Chondrocyte (in vitro differentiated cells): ENCODE data around the gene LRRC40. TPM values are rescaled to one million over a fixed set of nuclear protein-coding genes. Genes with fewer than 3 reads are reported as not detected.

ENCODE experiments used
- DNase-seq: peaks from one replicate; pipeline ENCODE4 v3.0.0; 2021; ENCODE audit warnings: mixed read lengths, low spot score
- H3K27ac Mint-ChIP-seq: one replicate; pipeline ENCODE4 v1.8.0; 2021; ENCODE audit warnings: mild to moderate bottlenecking, moderate library complexity, mixed read lengths; ENCODE audit not compliant: unreplicated experiment
- H3K27me3 Mint-ChIP-seq: 2 replicates; pipeline ENCODE4 v1.8.0; 2021; ENCODE audit warnings: low read depth, mixed read lengths
- H3K36me3 Mint-ChIP-seq: 2 replicates; pipeline ENCODE4 v1.8.0; 2021; ENCODE audit warnings: low read depth, mixed read lengths
- H3K4me1 Mint-ChIP-seq: 2 replicates; pipeline ENCODE4 v1.8.0; 2021; ENCODE audit warnings: low read depth, mild to moderate bottlenecking, mixed read lengths
- H3K4me3 Mint-ChIP-seq: one replicate; pipeline ENCODE4 v1.8.0; 2021; ENCODE audit warnings: mild to moderate bottlenecking, moderate library complexity, mixed read lengths; ENCODE audit not compliant: unreplicated experiment
- H3K9me3 Mint-ChIP-seq: 2 replicates; pipeline ENCODE4 v1.8.0; 2021; ENCODE audit warnings: low read depth, mixed read lengths
- total RNA-seq: library from RNA; stranded (reverse); gene quantifications from 3 replicates; pipeline ENCODE4 v1.2.1, GENCODE V29; 2021
- TF ChIP-seq, protein P1 (sequence below): fragments of 200-600 bp; sonication (generic); IDR thresholded peaks from 2 replicates; pipeline ENCODE4 v1.5.0; 2021; ENCODE audit warnings: antibody characterized with exemption, mild to moderate bottlenecking, moderate library complexity

LRRC40 gene
- total RNA-seq, 1 donor from 2014 or later: 15.7 TPM

DNA sequence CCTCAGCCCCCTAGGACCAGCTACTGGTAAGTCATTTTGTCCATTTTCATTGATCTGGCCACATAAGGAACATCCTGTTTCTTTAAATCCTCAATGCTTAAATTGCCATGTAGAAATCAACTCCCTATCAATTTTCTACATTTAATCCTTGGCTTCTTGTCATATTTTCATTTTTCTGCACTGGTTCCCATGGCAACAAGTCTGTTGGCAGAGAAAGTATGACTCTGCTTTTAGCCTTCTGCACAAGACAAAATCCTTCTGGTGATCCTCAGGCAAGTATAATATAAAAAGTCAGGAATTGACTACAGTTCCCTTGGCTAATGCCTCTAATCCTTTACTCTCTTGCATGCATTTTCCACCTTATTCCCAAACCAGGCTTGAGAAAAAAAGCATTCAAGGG lies 65.0 kb downstream of the LRRC40 start:
- Mint-ChIP-seq H3K27me3 (no peaks in the 10 kb centered on the region), H3K4me3 (no peak overlapping the region), H3K9me3 (no peaks in the 10 kb centered on the region), H3K36me3 (no peaks in the 10 kb centered on the region), H3K4me1 (peaks cover 24% of the 10 kb centered on the region), H3K27ac (peak overlapping the region; percentile 20)
- TF ChIP-seq, protein P1, sequence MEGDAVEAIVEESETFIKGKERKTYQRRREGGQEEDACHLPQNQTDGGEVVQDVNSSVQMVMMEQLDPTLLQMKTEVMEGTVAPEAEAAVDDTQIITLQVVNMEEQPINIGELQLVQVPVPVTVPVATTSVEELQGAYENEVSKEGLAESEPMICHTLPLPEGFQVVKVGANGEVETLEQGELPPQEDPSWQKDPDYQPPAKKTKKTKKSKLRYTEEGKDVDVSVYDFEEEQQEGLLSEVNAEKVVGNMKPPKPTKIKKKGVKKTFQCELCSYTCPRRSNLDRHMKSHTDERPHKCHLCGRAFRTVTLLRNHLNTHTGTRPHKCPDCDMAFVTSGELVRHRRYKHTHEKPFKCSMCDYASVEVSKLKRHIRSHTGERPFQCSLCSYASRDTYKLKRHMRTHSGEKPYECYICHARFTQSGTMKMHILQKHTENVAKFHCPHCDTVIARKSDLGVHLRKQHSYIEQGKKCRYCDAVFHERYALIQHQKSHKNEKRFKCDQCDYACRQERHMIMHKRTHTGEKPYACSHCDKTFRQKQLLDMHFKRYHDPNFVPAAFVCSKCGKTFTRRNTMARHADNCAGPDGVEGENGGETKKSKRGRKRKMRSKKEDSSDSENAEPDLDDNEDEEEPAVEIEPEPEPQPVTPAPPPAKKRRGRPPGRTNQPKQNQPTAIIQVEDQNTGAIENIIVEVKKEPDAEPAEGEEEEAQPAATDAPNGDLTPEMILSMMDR: no peak
- DNase-seq: no peak

DNA sequence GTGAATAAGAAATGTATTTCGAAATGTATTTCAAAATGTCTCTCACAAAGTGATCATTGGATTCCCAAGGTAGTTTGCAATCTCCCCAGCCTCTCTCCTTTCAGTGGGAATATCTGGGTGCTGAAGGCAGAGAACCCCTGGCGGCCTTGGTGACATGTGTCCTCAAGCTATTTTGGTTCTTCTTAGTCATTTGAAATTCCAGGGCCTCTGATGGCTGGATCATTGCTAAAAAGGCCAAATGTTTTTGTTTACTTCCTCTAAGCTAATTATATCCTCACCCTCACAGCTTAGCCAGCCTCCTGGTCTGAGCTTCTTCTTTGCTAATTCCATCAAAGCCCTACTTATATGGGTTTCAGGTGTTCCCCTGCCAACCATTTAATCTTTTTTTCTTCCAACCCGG lies 71.2 kb downstream of the LRRC40 start:
- H3K4me3 Mint-ChIP-seq: no peak overlapping the region
- H3K36me3 Mint-ChIP-seq: no peaks in the 10 kb centered on the region
- peaks cover 13% of the 10 kb centered on the region for H3K27me3 Mint-ChIP-seq
- DNase-seq: no peak
- H3K9me3 Mint-ChIP-seq: no peaks in the 10 kb centered on the region
- TF ChIP-seq, protein P1: no peak
- H3K27ac Mint-ChIP-seq: no peak overlapping the region
- H3K4me1 Mint-ChIP-seq: peaks cover 4% of the 10 kb centered on the region

DNA sequence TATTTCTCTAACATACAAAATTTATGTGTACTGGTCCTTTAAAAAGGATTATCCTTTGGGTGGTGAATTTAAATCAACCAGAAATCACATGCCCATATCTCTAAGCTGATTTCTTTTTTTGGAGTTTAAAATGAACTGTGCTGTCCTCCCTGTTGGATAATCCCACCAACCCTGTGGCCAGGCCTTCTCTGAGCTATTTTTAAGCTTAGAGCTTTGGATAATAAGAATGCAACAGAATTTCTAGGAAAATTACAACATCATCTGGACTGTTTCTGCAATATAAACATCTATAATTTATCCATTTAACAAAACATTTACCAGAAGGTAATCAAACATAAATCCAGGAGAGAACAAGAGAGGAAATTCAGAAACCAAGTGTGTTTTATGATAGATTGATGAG lies 88.3 kb downstream of the LRRC40 start:
- Mint-ChIP-seq H3K4me1 (no peaks in the 10 kb centered on the region), H3K27me3 (peaks cover 29% of the 10 kb centered on the region), H3K9me3 (no peaks in the 10 kb centered on the region), H3K36me3 (no peaks in the 10 kb centered on the region), H3K27ac (no peak overlapping the region), H3K4me3 (no peak overlapping the region)
- TF ChIP-seq, protein P1: no peak
- no peak for DNase-seq

DNA sequence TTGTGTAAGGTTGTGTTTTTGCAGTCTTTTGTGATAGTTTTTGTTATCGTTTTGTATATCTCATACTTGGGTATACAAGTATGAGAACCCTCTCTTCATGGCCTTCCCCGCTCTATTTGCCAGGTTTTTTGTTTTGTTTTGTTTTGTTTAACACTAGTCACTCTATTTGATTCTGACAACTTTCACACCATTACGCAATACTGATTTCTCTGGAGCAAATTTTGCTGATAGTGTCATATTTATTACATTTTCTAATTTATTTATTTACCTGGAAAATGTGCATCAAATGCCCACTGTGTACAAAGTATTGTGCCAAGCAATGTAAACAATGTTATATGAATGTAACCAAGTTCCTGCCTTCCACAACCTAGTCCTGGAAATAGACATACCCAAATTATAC lies 90.1 kb downstream of the LRRC40 start:
- no peak overlapping the region for H3K27ac Mint-ChIP-seq
- no peaks in the 10 kb centered on the region for H3K4me1 Mint-ChIP-seq
- H3K4me3 Mint-ChIP-seq: no peak overlapping the region
- H3K9me3 Mint-ChIP-seq: no peaks in the 10 kb centered on the region
- TF ChIP-seq, protein P1: no peak
- H3K36me3 Mint-ChIP-seq: no peaks in the 10 kb centered on the region
- H3K27me3 Mint-ChIP-seq: peaks cover 29% of the 10 kb centered on the region
- DNase-seq: no peak

DNA sequence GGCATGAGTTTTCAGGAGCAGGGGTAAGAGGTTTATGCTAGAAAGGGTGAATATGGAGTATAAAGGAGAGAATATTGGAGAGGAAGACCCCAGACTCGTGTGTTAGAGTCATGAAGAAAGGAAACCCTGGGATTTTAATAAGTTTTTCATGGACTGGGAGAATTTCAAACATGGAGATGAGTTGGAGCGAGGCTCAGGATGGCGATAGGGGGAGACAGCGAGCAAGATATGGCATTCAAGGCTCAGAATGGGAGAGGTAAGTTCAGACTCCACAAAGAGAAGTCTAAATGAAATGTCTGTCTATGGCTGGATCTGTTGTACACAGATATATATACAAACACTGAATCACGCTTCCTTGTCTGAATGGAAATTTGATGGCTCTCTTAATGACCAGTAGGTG lies 92.5 kb downstream of the LRRC40 start:
- no peak overlapping the region for H3K27ac Mint-ChIP-seq
- no peaks in the 10 kb centered on the region for H3K9me3 Mint-ChIP-seq
- no peak overlapping the region for H3K4me3 Mint-ChIP-seq
- TF ChIP-seq, protein P1: peak; percentile 20
- H3K4me1 Mint-ChIP-seq: no peaks in the 10 kb centered on the region
- DNase-seq: no peak
- no peaks in the 10 kb centered on the region for H3K36me3 Mint-ChIP-seq
- H3K27me3 Mint-ChIP-seq: peaks cover 26% of the 10 kb centered on the region
